Measurements from ENCODE around the gene OSGEP.

GRCh38 chr14:20422886-20423285, 31.7 kb downstream of the OSGEP start:
- no peak for TF ChIP-seq POLR2A (IDR thresholded peaks at IDR 0.05)
- no peak for TF ChIP-seq CTCF (IDR thresholded peaks at IDR 0.05)
